SK-N-SH (cell line): ENCODE results near the gene FGF18. TPM values are rescaled to one million over a fixed set of nuclear protein-coding genes. Genes with fewer than 3 reads are reported as not detected.
A peak's percentile ranks its signal among the peaks of the same experiment; 100 is the strongest.
"Not testable (repeated sequence)": the region's sequence is repeated elsewhere in the genome, so short reads cannot be mapped to it uniquely, and the experiment has no call there.

Experiments used
- CTCF ChIA-PET: fragments of 300-600, 350-600 bp; formaldehyde crosslinking; extraction: SDS; loops from one replicate; lab custom pipeline; 2021; lab: Yijun Ruan, JAX
- POLR2A ChIA-PET: fragments of 350-600 bp; sonication (Branson Sonifier 250); formaldehyde crosslinking; extraction: SDS; loops from one replicate; lab custom pipeline; 2020; ENCODE audit warnings: antibody characterized with exemption, inconsistent platforms; lab: Yijun Ruan, JAX
- DNase-seq: peaks from one replicate; pipeline ENCODE4 v3.0.0; 2012
- H2AFZ ChIP-seq: fragments of 200-600 bp; sonication (generic); 2 replicates; pipeline ENCODE4 v1.8.1; 2016; ENCODE audit warnings: antibody characterized with exemption, mild to moderate bottlenecking, low read depth
- H3F3A ChIP-seq: fragments of 200-600 bp; sonication (generic); replicated peaks from 2 replicates; pipeline ENCODE3; 2016; ENCODE audit warnings: antibody characterized with exemption, mild to moderate bottlenecking; ENCODE audit not compliant: insufficient read depth
- H3K27ac ChIP-seq, 2 experiments: fragments of 200-500 bp in 1 of 2; fragments of 200-600 bp in 1 of 2; sonication (Bioruptor generic) in 1 of 2; sonication (generic), shearing (Covaris generic) in 1 of 2; 2 replicates each; pipeline versions ENCODE4 v1.5.1 to v1.6.1; 2014 to 2016; ENCODE audit warnings: low read depth in 2 of 2, inconsistent platforms in 1 of 2, low read length in 1 of 2, mild to moderate bottlenecking in 1 of 2, mixed read lengths in 1 of 2
- H3K27me3 ChIP-seq: fragments of 200-600 bp; sonication (generic), shearing (Covaris generic); 2 replicates; pipeline ENCODE4 v1.6.1; 2016; ENCODE audit warnings: mixed run types; ENCODE audit not compliant: insufficient read depth
- H3K36me3 ChIP-seq, 2 experiments: fragments of 200-500 bp in 1 of 2; fragments of 200-600 bp in 1 of 2; sonication (Bioruptor generic) in 1 of 2; sonication (generic) in 1 of 2; replicated peaks in 1 of 2; 2 replicates each; pipeline versions ENCODE3 to v1.5.1; 2014 to 2016; ENCODE audit warnings: low read length in 1 of 2, mild to moderate bottlenecking in 1 of 2; ENCODE audit not compliant: insufficient read depth in 2 of 2, control insufficient read depth in 1 of 2
- H3K4me1 ChIP-seq, 2 experiments: fragments of 200-500 bp in 1 of 2; fragments of 200-600 bp in 1 of 2; sonication (Bioruptor generic) in 1 of 2; sonication (generic), shearing (Covaris generic) in 1 of 2; 2 replicates each; pipeline versions ENCODE4 v1.5.1 to v1.6.1; 2014 to 2016; ENCODE audit warnings: low read depth in 1 of 2, low read length in 1 of 2, mixed run types in 1 of 2; ENCODE audit not compliant: insufficient read depth in 2 of 2, control insufficient read depth in 1 of 2
- H3K4me2 ChIP-seq: fragments of 200-600 bp; sonication (generic), shearing (Covaris generic); 2 replicates; pipeline ENCODE4 v1.6.1; 2017; ENCODE audit warnings: mixed run types
- H3K4me3 ChIP-seq, 2 experiments: fragments of 200-500 bp in 1 of 2; fragments of 200-600 bp in 1 of 2; sonication (Bioruptor generic) in 1 of 2; sonication (generic), shearing (Covaris generic) in 1 of 2; 2 replicates each; pipeline versions ENCODE4 v1.5.1 to v1.8.1; 2014 to 2016; ENCODE audit warnings: low read depth in 2 of 2, inconsistent platforms in 1 of 2, low read length in 1 of 2, mild to moderate bottlenecking in 1 of 2, mixed read lengths in 1 of 2, moderate library complexity in 1 of 2
- H3K79me2 ChIP-seq: fragments of 200-600 bp; sonication (generic); 2 replicates; pipeline ENCODE4 v1.8.1; 2017; ENCODE audit warnings: mild to moderate bottlenecking; ENCODE audit not compliant: insufficient read depth
- H3K9ac ChIP-seq: fragments of 200-600 bp; sonication (generic); 2 replicates; pipeline ENCODE4 v1.6.1; 2017; ENCODE audit warnings: mixed run types
- H3K9me2 ChIP-seq: fragments of 200-600 bp; sonication (generic); 2 replicates; pipeline ENCODE4 v1.6.1; 2017; ENCODE audit warnings: mixed run types
- H3K9me3 ChIP-seq: fragments of 200-600 bp; sonication (generic); 2 replicates; pipeline ENCODE4 v1.6.1; 2017; ENCODE audit warnings: mixed run types, mild to moderate bottlenecking, moderate library complexity
- H4K20me1 ChIP-seq: fragments of 200-600 bp; sonication (generic); 2 replicates; pipeline ENCODE4 v1.6.1; 2017; ENCODE audit warnings: mild to moderate bottlenecking, mixed run types; ENCODE audit not compliant: insufficient read depth
- CTCF ChIP-seq: fragments of 200-600 bp; sonication (generic); IDR thresholded peaks from 2 replicates; pipeline ENCODE4 v1.6.1; 2017; ENCODE audit warnings: antibody characterized with exemption, mild to moderate bottlenecking, moderate library complexity
- EP300 ChIP-seq, 2 experiments: IDR thresholded peaks; 2 replicates each; pipeline versions ENCODE4 v1.4.0 to v1.6.1; 2012; ENCODE audit warnings: borderline replicate concordance in 1 of 2, low read depth in 1 of 2, low read length in 1 of 2
- EZH2phosphoT487 ChIP-seq: fragments of 200-600 bp; sonication (generic); IDR thresholded peaks from 2 replicates; pipeline ENCODE4 v1.6.1; 2017; ENCODE audit warnings: low read depth, mixed run types, mild to moderate bottlenecking, antibody characterized with exemption, moderate library complexity, borderline replicate concordance
- FOSL2 ChIP-seq: IDR thresholded peaks from 2 replicates; pipeline ENCODE4 v1.4.0; 2012; ENCODE audit warnings: low read depth, mild to moderate bottlenecking, moderate library complexity, borderline replicate concordance
- FOXM1 ChIP-seq: IDR thresholded peaks from 2 replicates; pipeline ENCODE4 v1.4.0; 2012; ENCODE audit warnings: low read depth, mild to moderate bottlenecking
- GATA2 ChIP-seq: sonication (generic); formaldehyde crosslinking; IDR thresholded peaks from 2 replicates; pipeline ENCODE4 v1.5.0; 2020; ENCODE audit warnings: mild to moderate bottlenecking, missing genetic modification reagents
- IRF3 ChIP-seq: fragments of 150-350 bp; IDR thresholded peaks from 2 replicates; pipeline ENCODE4 v1.6.1; 2016; ENCODE audit warnings: mild to moderate bottlenecking, low read depth, low read length
- MEF2A ChIP-seq: IDR thresholded peaks from 2 replicates; pipeline ENCODE4 v1.4.0; 2012; ENCODE audit warnings: low read depth, borderline replicate concordance
- POLR2AphosphoS5 ChIP-seq: IDR thresholded peaks from 2 replicates; pipeline ENCODE4 v1.6.1; 2012; ENCODE audit warnings: low read depth, low read length
- RFX5 ChIP-seq: IDR thresholded peaks from 2 replicates; pipeline ENCODE4 v1.6.1; 2012; ENCODE audit warnings: mild to moderate bottlenecking, improper control_type of control experiment, low read length
- SMC3 ChIP-seq: IDR thresholded peaks from 2 replicates; pipeline ENCODE4 v1.6.1; 2012; ENCODE audit warnings: low read depth, low read length, improper control_type of control experiment
- USF2 ChIP-seq: fragments of 150-350 bp; IDR thresholded peaks from 2 replicates; pipeline ENCODE4 v1.6.1; 2017; ENCODE audit warnings: antibody characterized with exemption, low read length, low read depth, borderline replicate concordance
- WGBS: methylation state at CpG from one replicate; pipeline ENCODE4 v1.1.6; 2017; ENCODE audit warnings: low lambda C conversion rate; 5-methylcytosine and 5-hydroxymethylcytosine counted together
- polyA plus RNA-seq, 3 experiments: library from polyadenylated mRNA; depleted of rRNA; stranded (reverse); fragments of >200 nt; gene quantifications; 2 replicates each; pipeline ENCODE4 v1.2.3, GENCODE V29; 2012

Gene FGF18
- polyA plus RNA-seq, 1 of the 3 experiments (the other 2 are of a cell fraction), result 0.89 TPM

GRCh38 chr5:171412186-171412585, 7.3 kb upstream of the FGF18 start:
- POLR2A ChIA-PET, result no interaction called here
- no peaks in the 10 kb centered on the region for H3K9me3 ChIP-seq
- WGBS, result 99% methylated on average over 5 of the region's 5 CpGs
- no peak for TF ChIP-seq RFX5
- TF ChIP-seq FOXM1, result no peak
- no peak for TF ChIP-seq CTCF
- no peak for TF ChIP-seq EZH2phosphoT487
- no peak for TF ChIP-seq SMC3
- TF ChIP-seq EP300 (IDR thresholded peaks at IDR 0.05; ENCODE audit: borderline replicate concordance in 1 of 2, low read depth in 1 of 2, low read length in 1 of 2), result no peak
- TF ChIP-seq GATA2 (CRISPR knock-in tag), result no peak
- TF ChIP-seq USF2, result no peak
- no peak for TF ChIP-seq MEF2A
- TF ChIP-seq IRF3, result no peak
- TF ChIP-seq FOSL2, result no peak
- peaks cover 89% of the 10 kb centered on the region for H3F3A ChIP-seq
- DNase-seq, result no peak
- peaks cover 99% of the 10 kb centered on the region for H4K20me1 ChIP-seq
- H3K79me2 ChIP-seq, result peaks cover 61% of the 10 kb centered on the region
- H3K27ac ChIP-seq, result no peak overlapping the region
- H3K4me3 ChIP-seq, result no peak overlapping the region
- no peak overlapping the region for H3K9ac ChIP-seq
- H3K36me3 ChIP-seq, result peaks cover 61 to 74% of the 10 kb centered on the region in 2 experiments
- no peak overlapping the region for H3K4me2 ChIP-seq
- CTCF ChIA-PET, result no interaction called here
- H3K4me1 ChIP-seq, result peaks cover 0 to 6% of the 10 kb centered on the region in 2 experiments; a peak in 1 of 4 replicates
- H3K9me2 ChIP-seq, result no peaks in the 10 kb centered on the region
- no peaks in the 10 kb centered on the region for H3K27me3 ChIP-seq
- H2AFZ ChIP-seq, result no peak overlapping the region

- 96% methylated on average over 3 of the region's 3 CpGs for WGBS
- POLR2A ChIA-PET, result no interaction called here
- Histone ChIP-seq H4K20me1 (peaks cover 99% of the 10 kb centered on the region), H3K9me3 (no peaks in the 10 kb centered on the region), H3F3A (peaks cover 90% of the 10 kb centered on the region), H3K4me2 (no peak overlapping the region), H3K9ac (no peak overlapping the region), H3K4me1 (peaks cover under 1 to 6% of the 10 kb centered on the region in 2 experiments; a peak in 2 of 4 replicates), H3K27me3 (no peaks in the 10 kb centered on the region), H2AFZ (no peak overlapping the region), H3K36me3 (peaks cover 49 to 62% of the 10 kb centered on the region in 2 experiments), H3K27ac (no peak overlapping the region), H3K4me3 (no peak overlapping the region), H3K79me2 (peaks cover 49% of the 10 kb centered on the region)
- no peak for DNase-seq
- CTCF ChIA-PET, result interaction anchor here (0.6 to 1.4 kb wide), 6 partner anchors 202 to 594 kb away, joined by 3 to 4 read pairs (median 3); no protein-coding TSS in a partner anchor
- TF ChIP-seq POLR2AphosphoS5 (peak; percentile 25; the same call in 1 of the 2 replicates), SMC3 (no peak)
- TF ChIP-seq, all 33 proteins: peak for 1
- H3K9me2 ChIP-seq, result no peaks in the 10 kb centered on the region
These were observed 6.1 kb upstream of the FGF18 start for GRCh38 chr5:171413153-171413910.

GRCh38 chr5:171413993-171414392, 5.5 kb upstream of the FGF18 start:
- CTCF ChIA-PET, result interaction anchor here (0.6 to 1.4 kb wide), 4 partner anchors 201 to 523 kb away, joined by 3 to 4 read pairs (median 3); no protein-coding TSS in a partner anchor
- POLR2A ChIA-PET, result not testable (repeated sequence)

More at GRCh38 chr5:171413993-171414392, 5.5 kb upstream of the FGF18 start:
- H3K36me3 ChIP-seq, result peaks cover 43 to 55% of the 10 kb centered on the region in 2 experiments
- not testable (repeated sequence) for H3K9ac ChIP-seq, H3K9me3 ChIP-seq, H3K9me2 ChIP-seq, H3K4me1 ChIP-seq, H3K27ac ChIP-seq, H3K4me3 ChIP-seq, H3K4me2 ChIP-seq, H3K27me3 ChIP-seq, H2AFZ ChIP-seq, DNase-seq
- peaks cover 99% of the 10 kb centered on the region for H4K20me1 ChIP-seq
- peaks cover 88% of the 10 kb centered on the region for H3F3A ChIP-seq
- H3K79me2 ChIP-seq, result peaks cover 43% of the 10 kb centered on the region
- 93% methylated on average over 5 of the region's 5 CpGs for WGBS
